NCI-H187 (cell line): ENCODE results near the gene CAAP1.
"Not testable (repeated sequence)": the region's sequence is repeated elsewhere in the genome, so short reads cannot be mapped to it uniquely, and the experiment has no call there.

Experiments used
- DNase-seq, 2 experiments: peaks; one replicate each; lab custom pipeline; 2025; lab: John Stamatoyannopoulos, UW

Gene CAAP1

DNA sequence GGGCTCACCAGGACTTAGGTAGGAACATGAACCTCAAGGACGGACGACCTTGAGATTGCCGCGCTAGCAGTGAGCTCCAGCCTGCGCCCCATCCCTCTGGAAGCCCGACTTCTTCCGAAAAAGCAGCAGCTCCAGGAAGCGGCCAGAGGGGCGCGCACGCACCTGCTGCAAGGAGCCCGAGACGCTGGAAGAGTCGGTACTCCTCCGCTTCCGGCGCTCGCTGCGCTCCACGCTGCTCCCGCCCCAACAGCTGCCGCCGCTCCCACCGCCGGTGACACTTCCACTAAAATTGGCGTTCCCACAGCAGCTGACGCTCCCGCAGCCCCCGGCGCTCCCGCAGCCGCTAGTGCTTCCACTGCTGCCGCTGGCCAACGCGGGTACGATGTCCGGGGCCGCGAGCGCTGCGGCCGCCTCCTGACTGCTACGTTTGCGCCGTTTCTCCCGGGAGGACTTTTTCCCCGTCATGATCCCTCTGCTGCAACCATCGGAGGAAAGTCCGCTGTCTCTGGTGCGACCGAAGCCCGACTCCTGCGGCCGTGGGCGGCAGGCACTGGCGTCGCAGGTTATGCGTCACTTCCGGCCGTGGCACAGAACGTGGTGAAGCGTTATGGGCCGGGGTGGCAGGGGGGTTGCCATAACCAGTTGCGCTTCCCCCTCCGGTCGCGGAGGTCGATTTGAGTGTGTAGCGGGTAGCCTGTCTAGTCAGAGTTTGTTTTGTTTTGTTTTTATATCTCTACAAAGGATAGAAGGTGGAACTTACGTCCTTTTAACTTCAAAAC lies at the start of gene CAAP1:
TSS of gene CAAP1 (minus strand) at position 552 of the 779 bp plus-strand sequence. CDS start at position 465, 87 bp downstream.
- peak; percentile 70 to 74 for DNase-seq

DNA sequence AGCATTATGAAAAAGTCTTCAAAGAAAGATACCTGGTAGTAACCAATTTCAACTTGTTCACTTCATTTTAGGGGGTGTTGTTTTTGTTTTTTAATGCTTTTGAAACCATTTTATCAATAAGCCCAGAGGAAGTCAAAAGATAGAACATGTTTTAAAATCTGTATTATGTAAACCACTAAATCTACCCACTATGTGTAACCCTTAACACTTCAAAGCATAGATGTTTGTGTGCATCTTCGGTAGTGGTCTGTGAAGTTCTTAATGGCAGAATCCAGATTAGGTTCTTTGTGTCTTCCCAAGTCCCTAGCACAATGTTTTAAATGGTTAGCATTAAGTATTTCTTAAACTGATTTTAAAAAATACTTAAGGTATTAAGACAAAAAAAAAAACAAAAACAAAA lies 48.2 kb upstream of the CAAP1 start:
- DNase-seq, result no peak

DNA sequence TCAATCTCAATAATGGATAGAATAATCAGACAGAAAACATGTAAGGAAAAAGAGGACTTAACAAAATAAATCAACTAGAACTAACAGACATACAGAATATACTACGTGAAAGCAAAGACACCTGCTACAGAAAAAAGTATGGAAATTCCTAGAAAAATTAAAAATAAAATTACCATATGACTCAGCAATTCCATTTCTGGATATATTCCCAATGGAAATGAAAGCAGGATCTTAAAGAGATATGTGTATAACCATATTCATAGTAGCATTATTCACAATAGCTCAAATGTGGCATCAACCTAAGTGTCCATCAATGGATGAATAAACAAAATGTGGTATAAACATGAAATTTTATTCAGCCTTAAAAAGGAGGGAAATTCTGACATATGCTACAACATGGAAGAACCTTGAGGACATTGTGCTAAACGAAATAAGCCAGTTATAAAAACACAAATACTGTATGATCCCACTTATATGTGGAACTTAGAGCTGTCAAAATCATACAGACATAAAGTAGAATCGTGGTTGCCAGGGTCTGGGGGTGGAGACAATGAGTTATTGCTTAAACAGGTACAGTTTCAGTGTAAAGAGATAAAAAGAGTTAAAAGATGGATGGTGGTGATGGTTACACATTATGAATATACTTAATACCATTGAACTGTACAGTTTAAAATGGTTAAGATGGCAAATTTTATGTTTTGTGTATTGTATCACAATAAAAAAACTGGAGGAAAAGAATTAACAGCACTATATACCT lies 47.5 kb upstream of the CAAP1 start:
- DNase-seq, result no peak

- no peak for DNase-seq
These were observed 45.3 kb upstream of the CAAP1 start for GRCh38 chr9:26937816-26938371.

GRCh38 chr9:26935847-26936246 lies 43.2 kb upstream of the CAAP1 start:
- no peak for DNase-seq

DNA sequence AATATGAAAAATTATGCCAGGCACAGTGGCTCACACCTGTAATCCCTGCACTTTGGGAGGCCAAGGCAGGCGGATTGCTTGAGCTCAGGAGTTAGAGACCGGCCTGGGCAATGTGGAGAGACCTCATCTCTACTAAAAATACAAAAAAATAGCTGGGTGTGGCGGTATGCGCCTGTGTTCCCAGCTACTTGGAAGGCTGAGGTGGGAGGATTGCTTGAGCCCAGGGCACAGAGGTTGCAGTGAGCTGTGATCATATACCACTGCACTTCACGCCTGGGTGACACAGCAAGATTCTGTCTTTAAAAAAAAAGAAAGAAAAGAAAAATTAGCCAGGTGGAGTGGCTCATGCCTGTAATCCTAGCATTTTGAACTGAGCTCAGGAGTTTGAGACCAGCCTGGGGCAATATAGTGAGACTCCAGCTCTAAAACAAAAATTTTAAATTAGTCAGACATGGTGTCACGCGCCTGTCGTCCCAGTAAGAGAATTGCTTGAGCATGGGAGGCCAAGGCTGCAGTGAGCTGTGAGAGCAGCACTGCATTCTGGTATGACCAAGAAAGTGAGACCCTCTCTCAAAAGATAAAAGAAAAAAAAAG lies 36.4 kb upstream of the CAAP1 start:
- no peak for DNase-seq

- no peak for DNase-seq
These were observed 33.0 kb upstream of the CAAP1 start for GRCh38 chr9:26925609-26926008.

- DNase-seq, result no peak
These were observed 27.1 kb upstream of the CAAP1 start for GRCh38 chr9:26919698-26920097.

GRCh38 chr9:26913138-26913668 lies 20.6 kb upstream of the CAAP1 start:
- DNase-seq, result no peak

DNA sequence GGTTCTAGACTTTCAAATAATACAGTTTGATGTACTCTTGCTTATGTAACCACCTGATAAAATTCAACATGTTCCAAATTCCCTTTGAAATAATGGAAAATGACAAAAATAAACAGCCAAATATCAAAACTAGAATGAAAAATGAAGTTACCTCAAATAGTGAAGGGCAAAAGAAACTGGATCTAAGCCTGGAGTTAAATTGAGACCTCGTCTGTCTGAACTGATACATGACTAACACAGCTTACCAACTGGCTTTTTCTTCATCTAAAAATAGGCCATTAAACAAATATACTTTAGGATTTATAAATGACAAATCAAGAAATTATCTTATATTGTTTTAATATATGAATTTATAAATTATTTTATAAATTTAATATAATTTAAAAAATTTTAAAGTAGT lies 12.1 kb upstream of the CAAP1 start:
- no peak for DNase-seq

GRCh38 chr9:26904070-26904469 lies 11.5 kb upstream of the CAAP1 start:
- no peak for DNase-seq

DNA sequence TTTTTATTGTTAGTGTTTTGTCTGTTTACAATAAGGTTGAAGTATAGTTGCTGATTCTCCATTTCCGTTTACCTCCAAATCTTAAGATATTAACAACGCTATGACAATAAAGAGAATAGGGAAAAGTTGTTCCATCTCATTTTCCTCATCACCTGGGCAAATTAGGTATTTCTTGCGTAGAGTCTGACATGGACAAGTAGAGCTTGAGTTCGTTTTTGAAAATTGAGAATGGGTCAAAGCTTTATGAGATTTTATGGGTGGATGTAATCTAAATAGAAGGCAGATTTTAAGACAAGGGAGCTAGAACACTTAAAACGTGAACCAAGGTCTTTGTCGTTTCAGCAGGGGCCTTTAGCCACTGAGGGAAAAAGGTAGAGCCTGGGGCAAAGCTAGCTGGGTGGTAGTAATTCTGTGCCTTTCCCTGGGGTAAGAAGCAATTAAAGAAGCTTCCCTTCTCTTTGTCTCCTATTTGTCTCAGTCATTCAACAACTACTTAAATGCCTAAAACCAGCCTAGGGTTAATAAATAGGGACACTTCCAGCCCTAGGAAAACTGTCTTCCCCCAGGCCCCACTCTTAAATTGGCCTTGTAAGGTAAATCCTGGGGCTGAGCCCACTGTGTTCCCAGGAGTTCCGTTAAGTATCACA lies 551 bp upstream of the CAAP1 start:
- DNase-seq, result no peak

DNA sequence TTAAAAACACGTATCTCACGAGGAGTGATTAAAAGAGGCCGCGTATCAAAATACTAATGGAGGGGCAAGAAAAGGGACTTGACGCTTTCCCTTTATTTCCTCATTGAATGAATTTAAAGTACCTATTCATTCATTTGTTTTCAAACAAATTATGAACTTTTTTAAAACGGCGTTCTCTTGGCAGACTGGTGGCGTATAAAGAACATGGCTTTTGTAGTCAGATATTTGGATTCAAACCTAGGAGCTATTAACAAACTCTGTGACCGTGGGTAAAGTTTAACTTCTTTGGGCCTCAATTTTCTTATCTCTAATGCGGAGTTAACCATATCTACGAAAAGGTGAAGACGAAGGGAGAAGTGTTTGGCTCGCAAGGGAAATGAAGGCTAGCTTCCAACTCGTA lies 876 bp downstream of the CAAP1 start:
- DNase-seq, result no peak

DNA sequence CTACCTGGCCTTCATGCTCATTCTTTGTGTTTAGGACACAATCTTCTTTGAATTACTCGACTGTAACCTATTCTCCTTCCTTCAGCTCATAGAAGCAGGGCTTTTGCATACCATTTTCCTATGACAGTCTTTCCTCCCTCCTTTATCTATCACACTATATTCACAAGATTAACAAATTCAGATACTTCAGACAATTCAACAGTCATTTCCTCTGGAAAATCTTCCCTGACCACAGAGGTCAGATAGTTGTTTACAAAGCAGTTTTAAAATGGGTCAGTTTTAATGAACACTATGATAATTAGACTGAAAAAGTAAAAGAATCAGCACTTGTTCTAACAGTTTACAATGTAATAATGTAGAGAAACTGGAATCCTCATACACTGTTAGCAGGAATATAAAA lies 4.3 kb downstream of the CAAP1 start:
- no peak for DNase-seq

GRCh38 chr9:26882154-26882553 lies 10.4 kb downstream of the CAAP1 start:
- DNase-seq, result no peak

GRCh38 chr9:26880262-26880661 lies 12.3 kb downstream of the CAAP1 start:
- DNase-seq, result no peak

- DNase-seq, result not testable (repeated sequence)
These were observed 17.4 kb downstream of the CAAP1 start for GRCh38 chr9:26875155-26875554.

GRCh38 chr9:26870292-26870691 lies 22.3 kb downstream of the CAAP1 start:
- DNase-seq, result no peak

DNA sequence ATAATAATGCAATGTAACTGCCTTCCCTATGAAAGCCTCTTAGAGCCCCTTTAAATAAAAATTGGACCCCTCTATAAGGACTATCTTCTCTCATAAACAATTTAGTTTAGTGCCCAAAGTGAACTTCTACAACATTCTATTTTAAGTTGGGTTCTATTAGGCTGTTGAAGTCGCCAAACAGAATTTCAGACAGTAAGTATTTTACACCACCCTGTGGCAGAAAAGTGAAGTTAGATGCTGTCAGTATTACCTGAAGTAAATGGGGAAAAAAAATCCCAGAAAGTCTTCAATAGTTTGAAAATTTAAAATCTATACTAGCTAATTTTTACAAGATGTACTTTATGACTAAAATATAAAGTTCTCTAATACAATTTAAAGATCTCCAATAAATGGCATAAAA lies 29.5 kb downstream of the CAAP1 start:
- no peak for DNase-seq

DNA sequence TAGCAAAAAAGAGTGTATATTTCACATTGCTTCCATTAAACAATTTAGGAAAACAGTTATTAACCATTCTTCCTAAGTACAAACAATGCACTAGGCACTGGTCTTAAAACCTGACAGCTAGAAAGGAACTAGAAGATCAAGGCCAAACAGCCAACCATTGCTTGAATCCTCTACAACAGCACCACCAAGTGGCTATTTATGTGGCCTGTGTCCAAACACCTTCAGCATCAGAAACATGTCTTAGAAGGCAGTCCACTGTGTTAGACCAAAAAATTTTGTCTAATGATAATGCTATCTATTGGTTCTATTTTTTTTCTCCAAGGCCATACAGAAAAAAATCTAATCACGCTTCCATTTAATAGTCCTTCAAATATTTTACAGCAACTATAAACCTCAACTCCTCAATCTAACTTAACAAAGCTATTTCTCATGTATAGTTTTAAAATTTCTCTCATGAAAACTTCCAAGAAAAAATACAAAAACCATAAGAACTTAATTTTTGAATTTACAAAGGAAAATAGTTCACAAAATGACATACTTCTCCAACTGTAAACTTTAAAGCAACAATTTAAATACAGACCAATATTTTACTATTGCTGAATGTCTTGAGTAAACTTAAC lies 36.1 kb downstream of the CAAP1 start:
- DNase-seq, result peak; percentile 1 to 2

DNA sequence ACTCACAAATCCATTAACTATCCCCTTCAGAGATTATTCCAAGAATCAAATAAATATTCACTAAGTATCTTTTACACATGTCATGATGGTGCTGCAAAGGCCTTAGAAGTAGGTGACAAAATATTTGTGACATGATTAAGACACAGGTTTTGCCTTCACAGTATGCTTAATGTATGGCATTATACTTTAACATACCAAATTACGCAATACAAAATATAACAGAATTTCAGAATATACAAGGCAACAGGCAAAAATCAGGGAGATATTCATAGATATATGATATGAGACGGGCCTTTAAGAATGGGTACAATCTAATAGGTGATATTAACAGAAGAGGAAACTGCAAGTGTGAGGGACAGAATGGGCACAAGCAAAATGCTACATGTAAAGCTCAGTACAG lies 41.6 kb downstream of the CAAP1 start:
- DNase-seq, result no peak

DNA sequence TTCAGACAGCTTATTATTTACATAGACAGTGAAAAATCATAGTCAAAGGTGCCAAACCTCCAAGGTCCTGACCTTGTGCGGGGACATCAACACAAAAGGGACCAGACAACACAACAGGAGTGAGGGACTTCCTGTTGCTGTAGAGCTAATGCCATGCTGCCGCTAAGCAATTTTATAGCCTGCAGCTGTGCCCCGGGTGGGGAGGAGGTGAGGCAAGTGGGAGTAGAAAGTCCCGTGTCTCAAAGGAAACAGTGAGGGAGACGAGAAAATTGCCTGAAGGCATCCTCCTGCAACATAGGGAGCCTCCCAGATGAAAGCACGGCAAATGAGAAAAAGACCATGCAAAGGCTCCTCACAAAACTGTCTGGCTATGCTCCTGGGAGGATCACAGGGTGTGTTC lies 58.8 kb downstream of the CAAP1 start:
- DNase-seq, result no peak
